ENCODE measurements around the gene CDH4.

The CDH4 gene

DNA sequence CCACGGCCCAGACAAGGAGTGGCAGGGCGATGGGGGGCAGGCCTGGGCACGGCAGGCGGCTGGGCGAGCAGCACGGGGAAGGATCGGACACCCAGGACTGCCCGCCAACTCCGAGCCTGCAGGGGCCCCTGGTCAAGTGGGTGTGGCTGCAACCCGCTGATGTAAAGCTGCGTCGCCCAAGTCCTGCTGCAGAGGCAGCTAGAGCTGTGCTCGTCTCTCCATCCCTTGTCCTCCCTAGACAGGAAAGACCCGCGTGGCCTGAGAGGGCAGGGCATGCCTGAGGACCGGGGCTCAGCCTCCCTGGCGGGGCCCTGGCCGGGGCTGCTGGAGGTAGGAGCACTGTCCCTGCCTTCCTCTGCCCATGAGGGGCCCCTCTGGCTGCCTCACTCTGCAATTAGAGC, 281.2 kb downstream of the CDH4 start:
- no peak for DNase-seq (ENCODE audit: low read depth in 2 of 2)

DNA sequence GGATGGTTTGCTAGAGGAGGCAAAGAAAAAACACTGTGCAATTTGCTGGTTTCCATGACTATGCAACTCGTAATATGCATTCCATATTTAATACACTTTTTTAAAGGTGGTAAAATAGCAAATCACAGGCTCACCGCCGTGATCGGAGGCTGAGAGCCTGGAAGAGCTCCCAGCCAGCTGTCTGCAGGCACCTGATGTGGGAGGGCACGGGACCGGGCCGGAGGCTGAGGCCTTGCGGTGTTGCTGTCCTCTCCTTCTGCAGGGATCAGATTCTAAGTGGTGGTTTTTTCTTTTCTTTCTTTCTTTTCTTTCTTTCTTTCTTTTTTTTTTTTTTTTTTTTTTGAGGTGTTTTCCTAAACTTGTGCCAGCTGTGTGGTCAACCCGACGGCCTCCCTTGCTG, 282.3 kb downstream of the CDH4 start:
- no peak for DNase-seq (ENCODE audit: low read depth in 2 of 2)

DNA sequence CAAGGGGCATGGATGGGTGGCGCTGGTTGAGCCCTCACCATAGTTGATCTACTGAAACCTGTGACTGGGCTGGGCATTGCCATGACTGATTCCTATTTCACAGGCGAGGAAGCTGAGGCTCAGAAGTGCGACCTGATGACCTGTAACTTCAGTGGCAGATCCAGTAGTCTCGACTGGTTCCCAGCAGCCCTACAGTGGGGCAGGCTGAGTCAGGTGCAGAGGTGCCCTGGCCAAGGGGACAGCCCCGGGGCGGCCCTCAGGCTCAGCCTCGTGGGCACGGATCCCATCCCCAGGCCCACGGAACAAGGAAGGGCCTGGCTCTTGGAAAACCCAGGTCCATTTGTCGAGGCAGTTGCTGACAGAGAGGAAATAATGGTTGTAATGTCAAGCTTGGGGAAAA, 283.0 kb downstream of the CDH4 start:
- no peak for DNase-seq (ENCODE audit: low read depth in 2 of 2)

DNA sequence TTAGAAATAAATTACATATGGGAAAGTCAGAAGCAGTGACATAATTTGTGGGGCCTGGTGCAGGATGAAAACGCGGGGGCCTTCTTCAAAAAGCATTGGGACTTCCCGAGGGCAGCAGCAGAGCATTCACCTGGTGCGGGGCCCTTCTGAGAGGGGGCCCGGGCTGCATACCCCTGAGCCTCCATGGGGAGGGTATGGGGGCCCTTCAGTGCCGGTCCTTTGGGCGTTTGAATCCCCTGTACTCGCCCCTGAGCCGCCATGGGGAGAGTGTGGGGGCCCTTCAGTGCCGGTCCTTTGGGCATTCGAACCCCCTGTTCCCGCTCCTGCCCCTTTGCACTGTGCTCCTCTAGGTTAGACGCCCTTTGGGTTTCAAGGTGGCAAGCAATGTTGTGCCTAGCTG, 283.5 kb downstream of the CDH4 start:
- DNase-seq (ENCODE audit: low read depth in 2 of 2): no peak

DNA sequence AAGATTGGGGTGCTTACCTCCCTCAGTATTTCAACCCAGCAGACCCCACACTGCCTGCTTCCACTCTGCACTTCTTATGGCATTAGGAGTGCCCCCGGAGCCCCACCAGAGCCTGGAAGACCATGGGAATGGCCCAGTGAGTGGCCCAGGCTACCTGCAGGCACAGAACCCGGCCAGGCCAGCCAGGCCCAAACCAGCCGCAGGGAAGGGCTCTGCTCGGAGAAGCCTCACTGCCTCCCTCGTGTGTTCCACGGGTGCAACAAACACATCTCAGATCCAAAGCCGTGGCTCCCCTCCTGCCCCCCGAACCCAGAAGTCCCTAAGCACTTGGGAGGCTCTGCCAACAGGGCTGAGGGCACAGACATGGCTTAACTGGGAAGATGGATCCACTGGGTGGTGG, 283.9 kb downstream of the CDH4 start:
- DNase-seq (ENCODE audit: low read depth in 2 of 2): no peak

DNA sequence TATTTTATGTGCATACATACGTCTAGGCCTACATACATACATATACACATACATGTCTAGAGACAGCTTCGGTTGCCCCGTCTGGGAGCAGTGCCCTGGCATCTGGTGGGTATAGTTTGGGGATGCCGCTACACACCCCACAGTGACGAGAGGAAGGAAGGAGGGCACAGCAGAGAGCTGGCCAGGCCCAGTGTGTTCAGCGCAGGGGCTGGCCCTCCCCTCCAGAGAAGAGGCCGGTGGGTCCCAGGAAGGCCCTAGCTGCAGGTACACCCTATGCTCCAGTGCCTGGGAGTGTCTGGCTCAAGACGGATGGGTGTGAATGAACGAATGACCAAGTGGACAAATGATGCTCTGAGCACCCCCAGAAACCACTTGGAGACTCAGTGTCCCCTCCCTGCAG, 284.6 kb downstream of the CDH4 start:
- no peak for DNase-seq (ENCODE audit: low read depth in 2 of 2)

DNA sequence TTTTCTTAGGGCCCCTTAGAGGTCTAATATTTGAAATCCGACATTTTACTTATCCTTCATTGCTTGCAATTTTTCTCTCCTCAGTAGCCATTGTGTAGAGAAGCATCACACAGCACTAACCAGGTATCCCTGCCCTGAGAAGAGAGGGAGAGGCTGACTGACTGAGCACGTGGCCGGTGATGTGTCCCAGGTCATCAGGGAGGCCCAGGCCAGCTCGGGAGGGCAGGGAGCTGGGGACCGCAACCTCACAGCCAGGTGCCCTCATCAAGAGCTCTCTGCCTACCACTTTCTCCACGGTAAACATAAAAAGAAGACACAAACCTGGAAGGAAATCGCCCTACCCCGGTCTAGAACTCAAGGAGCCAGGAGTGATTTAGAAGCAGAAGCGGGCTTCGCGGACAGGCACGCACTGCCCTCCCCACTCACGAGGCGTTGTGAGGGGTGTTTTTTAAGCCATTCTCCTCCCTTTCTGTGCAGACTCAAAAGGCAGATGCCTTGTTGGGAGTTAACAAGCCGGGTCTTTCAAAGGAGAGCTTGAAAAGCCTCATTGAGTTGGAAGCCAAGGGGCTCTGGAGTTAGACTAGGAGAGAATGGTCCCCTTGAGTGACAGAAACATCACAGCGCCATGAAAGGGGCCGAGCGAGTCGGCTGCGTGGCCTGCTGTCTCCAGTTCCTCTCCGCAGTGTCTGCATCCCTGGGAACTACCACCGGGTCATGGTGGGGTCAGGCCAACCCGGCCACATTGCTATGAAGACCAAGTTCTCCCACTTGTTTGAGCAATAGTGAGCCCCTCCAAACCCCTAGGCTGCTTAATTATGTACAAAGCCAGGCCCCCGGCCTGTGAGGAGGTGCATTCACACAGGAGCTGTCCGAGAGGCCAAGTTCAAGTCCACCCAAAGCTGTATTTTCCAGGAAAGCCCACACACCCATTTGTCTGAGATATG, 285.4 kb downstream of the CDH4 start:
- no peak for DNase-seq (ENCODE audit: low read depth in 2 of 2)

DNA sequence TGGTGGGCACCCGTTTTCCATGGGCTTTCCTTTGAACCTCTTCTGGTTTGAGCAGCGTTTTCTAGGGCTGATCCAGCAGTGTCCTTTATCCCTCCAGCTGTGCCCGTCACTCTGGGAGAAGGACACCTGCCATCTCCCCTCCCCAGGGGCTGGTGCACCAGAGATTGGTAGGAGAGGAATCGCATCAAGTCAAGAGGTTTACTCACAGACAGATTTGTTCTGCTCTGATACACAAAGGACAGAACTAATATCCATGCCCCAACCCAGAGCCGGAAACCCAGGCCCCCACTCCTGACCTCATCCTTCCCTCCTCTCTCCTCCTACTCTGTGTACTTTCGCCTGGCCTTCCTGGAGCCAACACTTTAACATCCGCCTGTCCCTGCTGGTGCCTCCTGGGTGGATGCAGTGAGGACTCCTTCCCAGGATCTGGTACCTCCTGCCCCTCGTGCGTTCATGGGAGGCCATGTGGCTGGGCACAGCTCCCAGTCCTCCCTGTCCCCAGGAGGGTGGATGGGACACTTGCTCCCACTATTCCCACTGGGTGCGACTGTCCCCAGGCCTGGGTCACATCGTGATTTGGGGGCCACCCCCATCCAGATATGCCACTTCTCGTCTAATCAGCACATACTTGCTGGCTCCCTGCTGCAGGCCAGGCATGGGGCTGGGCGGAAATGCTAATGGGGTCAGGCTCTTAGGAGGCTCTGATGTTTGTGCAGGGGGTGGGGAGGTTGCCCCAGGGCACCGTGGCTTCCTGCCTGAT, 286.3 kb downstream of the CDH4 start:
- DNase-seq (ENCODE audit: low read depth in 2 of 2): no peak

DNA sequence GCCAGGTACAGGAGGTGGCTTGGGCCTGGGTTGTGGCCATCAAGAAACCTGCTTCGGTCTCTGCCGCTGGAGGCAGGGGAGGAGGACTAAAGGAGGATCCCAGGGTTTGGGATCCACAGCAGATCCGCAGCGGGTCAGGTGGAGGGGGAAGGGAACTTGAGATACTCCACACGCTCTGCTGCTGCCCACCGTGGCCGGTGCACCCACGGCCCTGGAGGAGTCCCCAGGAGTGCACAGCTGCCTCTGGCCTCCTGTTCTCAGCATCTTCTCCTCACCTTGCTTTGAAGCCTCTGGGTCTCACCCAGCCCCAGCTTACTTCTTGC, 286.8 kb downstream of the CDH4 start:
- no peak for DNase-seq (ENCODE audit: low read depth in 2 of 2)

DNA sequence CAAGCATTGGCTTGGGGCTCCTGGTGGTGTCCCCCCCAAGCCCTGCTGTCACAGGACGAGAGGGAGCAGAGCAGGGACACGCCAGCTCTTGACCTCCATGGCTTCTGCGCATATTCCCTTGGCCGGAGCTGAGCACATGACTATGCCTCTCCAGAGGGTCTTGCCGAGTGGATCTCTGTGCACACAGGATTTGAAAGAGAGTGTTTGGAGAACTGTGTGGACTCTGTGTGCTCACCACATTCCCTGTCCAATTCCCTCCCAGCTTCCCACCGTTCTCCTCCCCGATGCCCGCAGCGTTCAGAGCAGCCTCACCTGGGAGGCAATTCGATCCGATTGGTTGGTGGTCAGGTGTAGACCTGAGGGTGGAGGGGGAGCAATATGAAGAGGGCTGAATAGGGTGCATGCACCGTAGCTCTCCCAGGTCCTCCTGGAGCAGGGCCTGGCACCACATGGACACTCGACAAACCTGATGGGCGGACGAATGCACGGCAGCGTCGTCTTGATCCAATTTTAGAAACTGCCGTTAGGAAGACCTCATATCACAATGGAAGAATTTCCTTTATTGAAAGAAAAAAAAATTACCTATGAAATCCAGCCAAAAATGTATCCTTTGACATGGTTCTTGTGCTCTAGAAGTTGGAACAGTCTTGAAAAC, 287.8 kb downstream of the CDH4 start:
- DNase-seq (ENCODE audit: low read depth in 2 of 2): no peak

DNA sequence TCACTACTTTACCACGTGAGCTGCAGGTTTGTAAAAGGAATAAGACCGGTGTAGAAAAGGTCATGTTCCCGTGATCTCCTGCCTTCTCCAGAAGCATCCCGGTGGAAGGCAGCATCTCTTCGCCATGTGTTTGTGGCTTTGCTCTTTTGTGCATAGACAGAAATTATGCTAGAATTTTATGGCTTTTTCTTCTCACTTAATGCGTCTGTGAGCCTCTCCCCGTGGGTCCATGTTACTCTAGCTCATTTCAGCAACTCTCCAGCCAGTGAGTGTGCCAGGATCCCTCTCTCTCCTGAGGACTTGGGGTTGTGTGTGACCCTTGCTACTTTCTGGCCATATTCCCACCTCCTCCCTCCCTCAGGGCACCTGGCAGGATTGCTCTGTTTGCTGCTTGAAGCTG, 289.5 kb downstream of the CDH4 start:
- DNase-seq (ENCODE audit: low read depth in 2 of 2): no peak

DNA sequence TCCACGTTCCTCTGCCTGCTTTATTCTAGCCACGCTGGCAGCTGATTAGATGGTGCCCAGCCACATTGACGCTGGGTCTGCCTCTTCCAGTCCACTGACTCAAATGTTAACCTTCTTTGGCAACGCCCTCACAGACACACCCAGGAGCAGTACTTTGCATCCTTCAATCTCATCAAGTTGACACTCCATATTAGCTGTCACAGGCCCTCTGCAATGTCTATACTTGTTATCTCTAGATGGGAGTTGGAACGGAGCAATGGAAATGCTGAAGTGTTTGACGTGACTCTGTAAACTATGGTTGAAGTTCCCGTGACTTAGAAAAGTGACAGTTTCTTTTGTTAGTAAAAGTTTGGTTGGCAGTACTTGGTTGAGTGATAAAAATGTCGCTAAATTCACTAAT, 291.0 kb downstream of the CDH4 start:
- no peak for DNase-seq (ENCODE audit: low read depth in 2 of 2)

DNA sequence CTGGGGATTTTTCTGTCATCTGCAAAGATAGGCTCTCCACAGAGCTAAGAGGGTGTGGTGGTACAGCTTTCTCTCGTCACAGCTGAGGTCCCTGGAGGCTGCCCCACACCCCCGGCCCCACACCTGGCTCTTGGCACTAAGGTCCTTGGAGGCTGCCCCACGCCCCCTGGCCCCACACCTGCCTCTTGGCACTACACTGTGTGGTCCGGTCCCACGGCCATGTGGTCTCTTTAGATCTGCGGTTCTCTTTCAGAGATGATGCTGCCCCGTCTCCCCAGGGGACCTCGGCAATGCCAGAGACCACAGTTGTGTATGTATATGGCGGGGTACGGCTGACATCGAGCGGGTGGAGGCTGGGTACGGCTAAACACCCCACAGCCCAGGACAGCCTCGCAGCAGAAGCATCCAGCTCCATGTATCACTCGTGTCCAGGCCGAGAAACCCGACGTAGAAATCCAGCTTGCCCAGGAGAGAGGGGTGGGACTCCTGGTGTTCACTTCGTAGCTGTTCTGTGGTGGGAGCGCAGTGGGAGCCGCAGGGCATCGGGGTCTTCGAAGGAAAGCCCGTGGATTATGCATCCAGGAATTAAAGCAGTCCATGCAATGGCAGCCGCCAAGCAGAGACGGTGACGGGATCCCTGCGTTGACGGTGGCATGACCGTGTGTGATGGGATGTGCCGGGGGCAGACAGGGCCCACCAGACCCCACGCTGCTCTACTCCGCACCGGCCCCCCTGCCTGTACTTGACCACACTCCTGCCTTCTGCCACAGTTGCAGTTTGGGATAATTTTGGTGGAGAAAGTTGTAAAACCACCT, 292.1 kb downstream of the CDH4 start:
- no peak for DNase-seq (ENCODE audit: low read depth in 2 of 2)

DNA sequence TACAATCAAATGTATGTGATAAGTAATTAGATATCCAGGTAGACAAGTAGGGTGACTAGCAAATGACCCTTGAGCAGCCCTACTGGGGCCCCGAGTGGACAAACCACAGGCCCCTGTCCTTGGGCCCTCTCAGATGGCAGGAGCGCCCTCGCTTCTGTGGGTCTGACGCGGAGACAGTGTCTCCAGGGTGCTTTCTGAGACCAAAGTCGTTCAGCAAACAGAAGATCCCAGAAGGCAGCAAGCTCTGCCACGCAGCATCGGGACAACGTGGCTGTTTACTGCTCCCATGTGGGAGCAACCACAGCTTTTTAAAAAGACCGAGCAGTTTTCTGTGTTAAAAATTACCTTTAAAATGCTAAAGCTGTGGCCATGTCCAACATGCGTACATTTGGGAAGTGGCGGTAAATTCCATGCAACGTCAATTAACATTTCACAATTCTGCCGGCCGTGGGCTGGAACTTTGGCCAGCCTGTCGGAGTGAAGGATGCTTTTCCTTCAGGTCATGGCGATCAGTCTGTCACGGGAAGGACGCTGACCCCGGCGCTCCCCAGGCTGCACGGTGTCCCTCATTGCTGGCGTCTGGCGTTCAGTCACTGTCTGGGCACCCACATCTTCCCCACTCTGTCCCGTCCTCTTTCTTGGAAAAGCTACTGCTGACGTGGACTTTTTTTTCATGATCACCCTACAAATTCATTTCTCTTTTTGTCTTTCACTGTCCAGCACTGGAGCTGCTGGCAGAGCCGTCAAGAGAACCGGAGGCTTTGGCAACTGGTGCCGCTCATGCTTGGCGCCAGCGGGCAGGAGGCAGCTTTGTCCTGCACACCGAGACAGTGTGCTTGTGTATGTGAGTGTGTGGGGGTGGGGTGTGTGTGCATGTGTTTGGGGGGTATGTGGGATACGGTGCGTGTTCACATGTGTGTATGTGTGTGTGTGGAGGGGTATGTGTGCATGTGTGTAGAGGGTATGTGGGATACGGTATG, 293.1 kb downstream of the CDH4 start:
- DNase-seq (ENCODE audit: low read depth in 2 of 2): no peak

DNA sequence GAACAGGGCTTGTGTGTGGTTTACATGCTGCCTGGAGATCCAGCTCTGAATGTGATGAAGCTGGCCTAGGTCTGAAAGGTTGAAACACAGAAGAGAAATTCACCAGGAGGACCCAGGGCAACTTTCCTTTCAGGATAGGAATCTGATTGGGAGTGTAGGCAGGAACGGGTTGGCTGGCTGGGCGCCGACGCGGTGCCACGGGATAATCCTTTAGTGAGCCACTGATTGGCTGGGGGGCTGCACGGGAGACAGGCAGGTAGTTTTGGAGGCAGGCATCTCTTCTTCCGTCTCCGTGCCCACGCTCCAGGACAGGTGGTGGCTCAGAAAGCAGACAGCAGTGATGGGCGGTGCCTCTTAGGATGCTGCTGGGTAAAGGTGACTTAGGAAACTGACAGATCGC, 294.6 kb downstream of the CDH4 start:
- DNase-seq (ENCODE audit: low read depth in 2 of 2): no peak

DNA sequence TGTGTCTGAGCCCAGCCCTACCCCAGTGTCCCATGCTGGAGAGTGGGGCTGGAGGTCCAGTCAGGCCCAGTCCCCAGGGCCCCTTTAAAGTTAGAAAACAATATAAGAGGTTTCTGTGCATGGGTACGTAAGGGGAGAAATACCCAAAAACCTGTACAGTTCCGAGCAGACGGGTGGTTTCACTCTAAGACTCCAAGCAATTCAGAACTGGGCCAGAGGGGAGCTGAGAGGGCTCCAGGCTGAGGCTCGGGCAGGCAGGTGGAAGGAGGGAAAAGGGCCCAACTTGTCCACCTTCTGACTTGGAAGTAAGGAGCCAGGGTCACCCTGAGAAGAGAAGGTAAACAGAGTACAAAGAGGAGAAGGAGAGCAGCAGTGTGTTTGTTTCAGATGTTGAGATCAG, 296.0 kb downstream of the CDH4 start:
- DNase-seq (ENCODE audit: low read depth in 2 of 2): no peak

DNA sequence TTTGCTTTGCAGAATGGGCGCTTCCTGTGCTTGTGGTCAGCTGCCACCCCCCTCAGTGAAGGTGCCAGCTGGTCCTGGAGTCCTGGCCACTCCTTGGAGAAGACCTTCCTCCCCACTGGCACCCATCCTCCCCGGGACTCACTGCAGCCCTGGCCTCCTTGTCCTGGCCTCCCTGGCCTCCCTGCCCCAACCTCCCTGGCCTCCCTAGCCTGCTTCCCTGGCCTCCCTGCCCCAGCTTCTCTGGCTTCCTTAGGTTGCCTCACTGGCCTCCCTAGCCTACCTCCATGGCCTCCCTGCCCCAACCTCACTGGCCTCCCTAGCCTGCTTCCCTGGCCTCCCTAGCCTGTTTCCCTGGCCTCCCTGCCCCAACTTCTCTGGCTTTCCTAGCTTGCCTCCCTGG, 297.8 kb downstream of the CDH4 start:
- DNase-seq (ENCODE audit: low read depth in 2 of 2): no peak

DNA sequence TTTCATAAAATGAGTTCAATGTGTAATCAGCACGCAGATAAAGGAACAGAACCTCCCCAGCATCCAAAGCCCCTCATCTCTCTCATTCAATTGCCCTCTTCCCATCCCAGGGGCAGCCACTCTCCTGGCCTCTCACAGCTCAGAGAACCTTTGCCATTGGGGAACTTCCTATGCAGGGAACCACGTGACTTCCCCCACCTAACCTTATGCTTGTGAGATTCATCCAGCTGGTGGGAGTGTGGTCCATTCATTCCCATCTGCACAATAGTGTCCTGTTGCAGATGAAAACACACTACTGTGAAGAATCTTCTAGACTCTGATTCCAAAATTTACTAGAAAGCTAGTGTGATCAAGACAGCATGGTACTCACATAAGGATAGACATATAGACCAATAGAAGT, 299.3 kb downstream of the CDH4 start:
- no peak for DNase-seq (ENCODE audit: low read depth in 2 of 2)

DNA sequence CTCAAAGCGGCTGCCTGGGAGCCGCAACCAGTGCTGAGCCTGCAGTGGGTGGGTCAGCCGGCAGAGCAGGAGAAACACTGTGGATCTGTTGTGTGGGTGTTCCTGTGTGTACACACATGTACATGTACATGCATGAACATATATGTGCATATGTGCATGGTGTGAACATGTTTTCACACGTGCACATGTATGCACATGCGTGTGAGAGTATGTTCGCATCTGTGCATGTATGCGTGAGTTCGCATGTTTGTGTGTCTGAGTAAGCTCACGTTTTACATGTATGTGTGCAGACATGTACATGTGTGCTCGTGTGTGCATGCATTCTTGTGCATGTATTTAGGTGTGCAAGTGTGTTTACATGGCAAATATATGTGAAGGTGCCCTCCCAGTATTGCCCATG, 302.6 kb downstream of the CDH4 start:
- no peak for DNase-seq (ENCODE audit: low read depth in 2 of 2)

DNA sequence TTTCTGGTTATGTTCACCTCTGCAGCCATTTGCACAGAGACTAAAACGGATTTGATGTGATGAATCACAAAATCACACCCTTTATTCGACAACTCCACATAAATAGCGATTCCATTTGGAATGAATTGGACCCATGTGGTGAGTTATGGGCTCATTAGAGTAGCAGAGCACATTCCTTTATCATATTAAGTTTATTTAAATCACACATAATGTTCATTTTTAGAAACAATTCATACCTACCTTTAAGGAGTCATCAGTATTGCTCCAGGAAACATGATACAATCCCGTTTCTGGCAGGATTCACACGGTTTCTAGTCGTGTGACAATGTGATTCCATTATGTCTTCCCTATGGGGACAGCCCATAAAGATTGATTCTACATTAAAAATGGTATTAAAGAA, 303.5 kb downstream of the CDH4 start:
- peak in 1 of 2 experiments; percentile 15 for DNase-seq (ENCODE audit: low read depth in 2 of 2)

DNA sequence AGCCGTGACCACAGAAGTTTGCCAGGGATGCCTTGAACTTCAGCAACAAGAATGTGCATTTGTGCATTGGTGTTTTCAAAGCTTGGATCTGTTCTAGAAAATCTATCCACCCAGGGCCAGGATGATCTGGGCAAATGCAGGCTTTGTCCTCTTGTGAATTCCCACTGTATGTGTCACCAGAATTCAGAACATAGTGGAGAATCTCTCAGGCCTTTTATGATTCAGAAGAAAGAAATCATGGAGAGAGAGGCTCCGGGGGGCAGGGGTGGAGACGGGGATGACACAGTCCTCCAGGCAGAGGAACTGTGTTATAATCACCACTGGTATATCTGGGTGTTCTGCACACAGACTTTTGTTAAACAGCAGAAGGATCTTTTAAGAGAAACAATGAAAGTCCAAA, 304.1 kb downstream of the CDH4 start:
- DNase-seq (ENCODE audit: low read depth in 2 of 2): peak; percentile 86 to 89

All from fibroblast of skin of left quadriceps (primary cell).